Measurements from ENCODE around the gene ZFHX3. TPM values are rescaled to one million over a fixed set of nuclear protein-coding genes. Genes with fewer than 3 reads are reported as not detected.

ZFHX3 gene
- polyA plus RNA-seq, 1 donor (not counting 4 experiments of a cell fraction or from before 2014, with no cell fraction given) = 1.2 TPM

- Histone ChIP-seq H3K9me3 (ENCODE audit: control insufficient read depth, low read depth, low read length) (no peaks in the 10 kb centered on the region), H2AFZ (ENCODE audit: control insufficient read depth, low read length) (peak overlapping the region; percentile 38), H3K27ac (ENCODE audit: control insufficient read depth, insufficient read depth, low read length) (peak overlapping the region; percentile 42), H3K4me2 (ENCODE audit: control insufficient read depth, extremely low read depth, insufficient read depth, low read depth, low read length) (peak overlapping the region; percentile 84), H3K36me3 (ENCODE audit: control insufficient read depth in 2 of 2, extremely low read depth in 1 of 2, insufficient read depth in 2 of 2, low read length in 2 of 2) (no peaks in the 10 kb centered on the region), H3K9me1 (ENCODE audit: control insufficient read depth, extremely low read depth, insufficient read depth, low read length) (no peaks in the 10 kb centered on the region), H4K20me1 (ENCODE audit: control insufficient read depth, extremely low read depth, insufficient read depth, low read length) (no peaks in the 10 kb centered on the region), H3K9ac (ENCODE audit: control insufficient read depth, extremely low read depth, insufficient read depth, low read length) (peak overlapping the region; percentile 72), H3K4me1 (ENCODE audit: control insufficient read depth, extremely low read depth, insufficient read depth, low read length) (peaks cover 40% of the 10 kb centered on the region), H3K4me3 (ENCODE audit: control insufficient read depth in 2 of 3, extremely low read depth in 1 of 3, insufficient read depth in 2 of 3, low read depth in 1 of 3, low read length in 3 of 3) (peak overlapping the region; percentile 59 to 64 (median 62)), H3K79me2 (ENCODE audit: control insufficient read depth, insufficient read depth, low read length) (peaks cover 32% of the 10 kb centered on the region), H3K27me3 (ENCODE audit: control insufficient read depth, extremely low read depth, insufficient read depth, low read length) (peaks cover under 1% of the 10 kb centered on the region)
- dilution Hi-C loops (cut with MboI; ENCODE audit: extremely low pct_ligation_motif_present, low sequenced_read_pairs) = no loop called here
- TF ChIP-seq EZH2 (IDR thresholded peaks at IDR 0.05; ENCODE audit: low read length) (no peak), CTCF (optimal IDR thresholded peaks at IDR 0.05 in 1 of 3, IDR thresholded peaks at IDR 0.05 in 1 of 3, conservative IDR thresholded peaks at IDR 0.05 in 1 of 3; ENCODE audit: extremely low read depth in 1 of 3, insufficient read depth in 2 of 3, low read length in 3 of 3) (peak in 1 of 3 experiments; percentile 6)
- FAIRE-seq (no peak), DNase-seq (ENCODE audit: low read depth, low spot score) (no peak)
These were observed 9.6 kb upstream of the ZFHX3 start for GRCh38 chr16:73057291-73058210.

- Histone ChIP-seq H2AFZ (ENCODE audit: control insufficient read depth, low read length) (peak overlapping the region; percentile 38), H3K27ac (ENCODE audit: control insufficient read depth, insufficient read depth, low read length) (peak overlapping the region; percentile 42)
- FAIRE-seq = no peak
These were observed 9.0 kb upstream of the ZFHX3 start for GRCh38 chr16:73056921-73057290.

More at GRCh38 chr16:73056921-73057290, 9.0 kb upstream of the ZFHX3 start:
- dilution Hi-C loops (cut with MboI; ENCODE audit: extremely low pct_ligation_motif_present, low sequenced_read_pairs) = no loop called here
- peaks cover 32% of the 10 kb centered on the region for H3K79me2 ChIP-seq (ENCODE audit: control insufficient read depth, insufficient read depth, low read length)
- peak overlapping the region; percentile 72 for H3K9ac ChIP-seq (ENCODE audit: control insufficient read depth, extremely low read depth, insufficient read depth, low read length)
- H4K20me1 ChIP-seq (ENCODE audit: control insufficient read depth, extremely low read depth, insufficient read depth, low read length) = no peaks in the 10 kb centered on the region
- peaks cover 40% of the 10 kb centered on the region for H3K4me1 ChIP-seq (ENCODE audit: control insufficient read depth, extremely low read depth, insufficient read depth, low read length)
- H3K4me3 ChIP-seq (ENCODE audit: control insufficient read depth in 2 of 3, extremely low read depth in 1 of 3, insufficient read depth in 2 of 3, low read depth in 1 of 3, low read length in 3 of 3) = peak overlapping the region; percentile 59 to 64 (median 62)
- no peaks in the 10 kb centered on the region for H3K27me3 ChIP-seq (ENCODE audit: control insufficient read depth, extremely low read depth, insufficient read depth, low read length)
- H3K36me3 ChIP-seq (ENCODE audit: control insufficient read depth in 2 of 2, extremely low read depth in 1 of 2, insufficient read depth in 2 of 2, low read length in 2 of 2) = no peaks in the 10 kb centered on the region
- DNase-seq (ENCODE audit: low read depth, low spot score) = no peak
- no peaks in the 10 kb centered on the region for H3K9me3 ChIP-seq (ENCODE audit: control insufficient read depth, low read depth, low read length)
- H3K4me2 ChIP-seq (ENCODE audit: control insufficient read depth, extremely low read depth, insufficient read depth, low read depth, low read length) = peak overlapping the region; percentile 84
- TF ChIP-seq EZH2 (IDR thresholded peaks at IDR 0.05; ENCODE audit: low read length) (no peak), CTCF (optimal IDR thresholded peaks at IDR 0.05 in 1 of 3, IDR thresholded peaks at IDR 0.05 in 1 of 3, conservative IDR thresholded peaks at IDR 0.05 in 1 of 3; ENCODE audit: extremely low read depth in 1 of 3, insufficient read depth in 2 of 3, low read length in 3 of 3) (no peak)
- H3K9me1 ChIP-seq (ENCODE audit: control insufficient read depth, extremely low read depth, insufficient read depth, low read length) = no peaks in the 10 kb centered on the region
